K562 (cell line): ENCODE measurements around the gene TPBGL.

Source experiments
- ELF4 ChIP-seq: fragments of 450-650 bp; formaldehyde crosslinking; IDR thresholded peaks from 2 replicates; pipeline ENCODE4 v1.4.0; 2022; ENCODE audit warnings: missing genetic modification characterization
- RNF2 ChIP-seq: sonication (generic); IDR thresholded peaks from 2 replicates; pipeline ENCODE4 v1.6.1; 2016
- SRF ChIP-seq, 2 experiments: fragments of 250-450, 450-650 bp in 1 of 2; sonication (Bioruptor Pico) in 1 of 2; sonication (generic) in 1 of 2; formaldehyde crosslinking; IDR thresholded peaks; 2 replicates each; pipeline versions ENCODE4 v1.5.0 to v1.5.1; 2020 to 2022; ENCODE audit warnings: mild to moderate bottlenecking in 1 of 2, missing genetic modification reagents in 1 of 2

GRCh38 chr11:75202195-75202594, 38.4 kb upstream of the TPBGL start:
- TF ChIP-seq SRF (CRISPR knock-in tag; IDR thresholded peaks at IDR 0.05): no peak
- no peak for TF ChIP-seq RNF2
- no peak for TF ChIP-seq ELF4 (CRISPR knock-in tag)
